GM21360 (cell line): Measurements from ENCODE around the gene SOD1.
"Not testable (repeated sequence)": the region's sequence is repeated elsewhere in the genome, so short reads cannot be mapped to it uniquely, and the experiment has no call there.

Experiments used
- ATAC-seq: cut with Tn5 transposase; IDR thresholded peaks from one replicate; pipeline ENCODE4 v1.9.1; 2021; ENCODE audit warnings: mild to moderate bottlenecking, moderate library complexity; ENCODE audit not compliant: unreplicated experiment

SOD1 gene

DNA sequence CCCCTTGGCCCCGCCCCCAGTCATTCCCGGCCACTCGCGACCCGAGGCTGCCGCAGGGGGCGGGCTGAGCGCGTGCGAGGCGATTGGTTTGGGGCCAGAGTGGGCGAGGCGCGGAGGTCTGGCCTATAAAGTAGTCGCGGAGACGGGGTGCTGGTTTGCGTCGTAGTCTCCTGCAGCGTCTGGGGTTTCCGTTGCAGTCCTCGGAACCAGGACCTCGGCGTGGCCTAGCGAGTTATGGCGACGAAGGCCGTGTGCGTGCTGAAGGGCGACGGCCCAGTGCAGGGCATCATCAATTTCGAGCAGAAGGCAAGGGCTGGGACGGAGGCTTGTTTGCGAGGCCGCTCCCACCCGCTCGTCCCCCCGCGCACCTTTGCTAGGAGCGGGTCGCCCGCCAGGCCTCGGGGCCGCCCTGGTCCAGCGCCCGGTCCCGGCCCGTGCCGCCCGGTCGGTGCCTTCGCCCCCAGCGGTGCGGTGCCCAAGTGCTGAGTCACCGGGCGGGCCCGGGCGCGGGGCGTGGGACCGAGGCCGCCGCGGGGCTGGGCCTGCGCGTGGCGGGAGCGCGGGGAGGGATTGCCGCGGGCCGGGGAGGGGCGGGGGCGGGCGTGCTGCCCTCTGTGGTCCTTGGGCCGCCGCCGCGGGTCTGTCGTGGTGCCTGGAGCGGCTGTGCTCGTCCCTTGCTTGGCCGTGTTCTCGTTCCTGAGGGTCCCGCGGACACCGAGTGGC lies at the start of gene SOD1:
Gene SOD1 (plus strand): TSS at position 158 of the 723 bp plus-strand sequence. CDS start 77 bp downstream, at position 235.
- peak; percentile 90 for ATAC-seq

DNA sequence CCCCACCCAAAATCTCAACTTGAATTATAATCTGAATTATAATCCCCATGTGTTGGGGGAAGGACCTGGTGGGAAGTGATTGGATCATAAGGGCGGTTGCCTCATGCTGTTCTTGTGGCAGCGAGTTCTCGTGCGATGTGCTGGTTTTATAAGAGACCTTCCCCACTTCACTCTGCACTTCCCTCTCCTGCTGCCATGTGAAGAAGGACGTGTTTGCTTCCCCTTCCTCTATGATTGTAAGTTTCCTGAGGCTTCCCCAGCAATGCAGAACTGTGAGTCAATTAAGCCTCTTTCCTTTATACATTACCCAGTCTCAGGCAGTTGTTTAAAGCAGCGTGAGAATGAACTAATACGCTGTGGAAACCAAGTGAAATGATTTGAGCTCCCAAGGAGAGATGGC lies 48.0 kb upstream of the SOD1 start:
- no peak for ATAC-seq

- no peak for ATAC-seq
Measured at GRCh38 chr21:31612894-31613785, 46.4 kb upstream of the SOD1 start.

GRCh38 chr21:31614705-31615104 lies 44.8 kb upstream of the SOD1 start:
- ATAC-seq, result no peak

GRCh38 chr21:31616216-31616615 lies 43.3 kb upstream of the SOD1 start:
- ATAC-seq, result no peak

DNA sequence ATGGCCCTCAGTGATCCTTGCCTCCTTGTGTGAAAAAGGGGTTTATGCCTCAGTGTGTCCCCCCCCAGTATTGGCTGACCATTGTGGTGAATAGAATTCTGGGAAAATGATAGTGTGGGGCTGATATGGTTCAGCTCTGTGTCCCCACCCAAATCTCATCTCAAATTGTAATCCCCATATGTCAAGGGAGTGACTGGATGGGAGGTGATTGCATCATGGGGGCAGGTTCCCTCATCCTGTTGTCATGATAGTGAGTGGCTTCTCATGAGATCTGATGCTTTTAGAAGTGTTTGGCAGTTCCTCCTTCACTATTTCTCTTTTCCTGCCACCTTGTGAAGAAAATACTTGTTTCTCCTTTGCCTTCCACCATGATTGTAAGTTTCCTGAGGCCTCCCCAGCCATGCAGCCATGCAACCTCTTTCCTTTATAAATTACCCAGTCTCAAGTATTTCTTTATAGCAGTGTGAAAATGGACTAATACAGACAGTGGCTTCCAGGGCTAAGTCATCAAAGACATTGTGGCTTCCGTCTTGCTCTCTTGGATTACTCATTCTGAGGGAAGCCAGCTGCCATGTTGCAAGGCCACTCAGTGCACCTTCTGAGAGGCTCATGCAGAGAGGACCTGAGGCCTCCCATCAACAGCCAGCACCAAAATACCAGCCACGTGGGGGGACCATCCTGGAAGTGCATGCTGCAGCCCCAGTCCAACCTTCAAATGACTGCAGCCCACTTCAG lies 40.6 kb upstream of the SOD1 start:
- no peak for ATAC-seq

GRCh38 chr21:31622397-31622796 lies 37.1 kb upstream of the SOD1 start:
- ATAC-seq, result no peak

DNA sequence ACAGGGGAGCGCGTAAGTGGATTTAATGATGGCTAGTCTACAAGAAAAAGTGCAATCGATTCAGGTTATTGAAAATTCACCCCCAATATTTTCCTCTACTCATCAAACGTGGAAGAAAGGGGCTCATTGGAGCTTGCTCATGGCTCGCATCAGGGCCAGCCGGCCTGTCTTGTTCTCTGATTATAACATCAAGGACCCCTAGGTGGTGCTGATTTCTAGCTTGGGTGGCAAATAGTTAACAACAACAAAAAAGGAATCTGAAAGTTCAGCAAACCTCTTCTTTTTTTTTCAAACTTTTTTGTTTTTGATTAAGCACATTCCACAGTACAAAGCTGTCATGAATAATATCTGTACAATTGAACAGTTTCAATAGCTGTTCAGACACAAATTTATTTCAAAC lies 35.8 kb upstream of the SOD1 start:
- ATAC-seq, result no peak

DNA sequence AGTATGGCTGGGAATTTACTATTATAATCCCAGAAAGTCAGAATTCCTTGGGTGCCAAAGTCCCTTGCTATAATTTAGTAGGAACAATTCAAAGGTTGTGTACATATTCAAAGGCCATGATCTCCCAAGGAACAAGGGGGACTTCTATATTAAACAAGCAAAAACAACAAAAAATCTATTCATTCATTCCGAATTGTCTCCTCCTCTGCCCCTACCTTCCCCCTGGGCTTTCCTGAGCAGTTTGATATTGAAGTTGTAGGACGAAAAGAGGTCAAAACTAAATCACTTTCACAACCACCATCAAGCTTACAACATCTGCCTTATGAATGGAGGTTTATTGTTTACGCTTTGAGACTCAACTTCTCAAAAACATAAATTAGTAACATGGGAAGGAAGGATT lies 35.3 kb upstream of the SOD1 start:
- ATAC-seq, result no peak

DNA sequence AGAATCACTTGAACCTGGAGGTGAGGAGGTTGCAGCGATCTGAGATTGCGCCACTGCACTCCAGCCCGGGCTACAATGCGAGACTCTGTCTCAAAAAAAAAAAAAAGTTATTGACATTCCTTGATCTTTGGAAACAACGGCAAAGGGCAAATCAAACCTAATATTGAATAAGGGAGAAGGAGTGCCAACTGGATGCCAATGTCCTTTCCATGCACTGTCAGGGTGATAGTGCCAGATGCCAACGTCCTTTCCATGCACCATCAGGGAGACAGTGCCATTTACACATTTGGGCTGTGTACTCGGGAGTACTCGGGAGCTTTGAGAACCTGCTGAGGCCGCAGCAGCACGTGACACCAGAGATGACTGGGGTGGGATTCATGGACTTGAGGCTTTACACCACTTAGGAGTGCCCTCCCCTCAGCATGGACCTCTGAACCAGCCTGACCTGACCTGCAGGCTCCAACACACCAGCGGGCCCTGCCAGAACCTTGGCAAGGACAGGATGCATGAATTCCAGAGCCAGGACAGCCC lies 34.5 kb upstream of the SOD1 start:
- ATAC-seq, result no peak

GRCh38 chr21:31629972-31630711 lies 29.4 kb upstream of the SOD1 start:
- no peak for ATAC-seq

DNA sequence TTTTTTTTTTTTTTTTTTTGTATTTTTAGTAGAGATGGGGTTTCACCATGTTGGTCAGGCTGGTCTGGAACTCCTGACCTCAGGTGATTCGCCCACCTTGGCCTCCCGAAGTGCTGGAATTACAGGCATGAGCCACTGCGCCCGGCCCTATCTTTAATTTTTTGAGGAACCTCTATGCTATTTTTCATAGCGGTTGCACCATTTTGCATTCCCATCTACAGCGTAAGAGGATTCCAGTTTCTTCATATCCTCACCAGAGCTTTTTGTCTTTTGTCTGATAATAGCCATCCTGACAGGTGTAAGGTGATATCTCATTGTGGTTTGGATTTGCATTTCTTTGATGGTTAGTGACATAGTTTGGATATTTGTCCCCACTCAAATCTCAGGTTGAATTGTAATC lies 27.6 kb upstream of the SOD1 start:
- not testable (repeated sequence) for ATAC-seq

DNA sequence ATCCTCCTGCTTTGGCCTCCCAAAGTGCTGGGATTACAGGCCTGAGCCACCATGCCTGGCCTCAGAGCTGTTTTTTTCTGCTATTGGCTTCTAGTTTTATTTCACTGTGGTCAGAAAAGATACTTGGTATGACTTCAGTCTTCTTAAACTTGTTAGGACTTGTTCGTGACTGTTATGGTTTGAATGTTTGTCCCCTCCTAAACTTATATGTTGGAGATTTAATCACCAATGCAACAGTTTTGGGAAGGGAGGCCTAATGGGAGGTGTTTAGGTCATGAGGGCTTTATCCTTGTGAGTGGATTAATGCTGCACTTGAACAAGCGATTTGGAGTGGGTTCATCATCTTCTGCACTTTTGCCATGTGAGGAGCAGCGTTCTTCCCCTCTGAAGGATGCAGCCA lies 24.5 kb upstream of the SOD1 start:
- no peak for ATAC-seq

DNA sequence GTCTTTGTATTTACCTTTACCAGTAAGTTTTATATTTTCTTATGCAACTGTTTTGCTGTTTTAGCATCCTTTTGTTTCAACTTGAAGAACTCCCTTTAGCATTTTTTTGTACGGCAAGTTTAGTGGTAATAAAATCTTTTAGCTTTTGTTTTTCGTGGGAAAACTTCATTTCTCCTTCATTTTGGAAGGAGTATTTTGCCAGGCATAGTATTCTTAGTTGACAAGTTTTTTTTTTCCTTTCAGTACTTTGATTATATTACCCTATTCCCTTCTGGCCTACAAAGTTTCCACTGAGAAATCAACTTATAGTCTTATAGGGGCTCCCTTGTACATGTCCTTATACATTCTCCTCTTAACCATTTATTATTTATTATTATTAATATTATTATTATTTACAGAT lies 22.6 kb upstream of the SOD1 start:
- ATAC-seq, result no peak

DNA sequence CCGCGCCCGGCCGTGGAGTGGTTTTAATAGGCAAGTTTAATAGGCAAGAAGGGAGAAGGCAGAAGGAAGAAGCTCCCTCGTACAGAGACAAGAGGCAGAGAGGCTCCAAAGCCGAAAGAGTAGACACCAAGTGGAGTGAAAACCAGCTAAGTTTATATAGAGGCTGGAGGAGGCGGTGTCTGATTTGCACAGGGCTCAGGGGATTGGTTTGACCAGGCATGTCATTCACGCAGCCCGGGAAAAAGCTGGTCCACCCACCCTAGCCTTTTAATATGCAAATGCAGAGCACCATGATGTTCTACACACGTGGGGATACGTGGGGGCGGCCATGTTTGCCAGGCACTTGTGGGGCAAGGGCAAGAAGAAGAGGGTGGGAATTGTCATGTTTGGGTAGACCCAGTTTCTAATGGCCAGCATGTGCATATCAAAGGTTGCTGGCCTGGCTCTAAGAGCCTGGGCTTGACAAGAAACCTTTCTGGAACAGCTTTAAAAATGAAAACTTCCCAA lies 18.0 kb upstream of the SOD1 start:
- ATAC-seq, result no peak

GRCh38 chr21:31644643-31645042 lies 14.8 kb upstream of the SOD1 start:
- no peak for ATAC-seq

- peak; percentile 77 for ATAC-seq
Measured at GRCh38 chr21:31647650-31648049, 11.8 kb upstream of the SOD1 start.

GRCh38 chr21:31650930-31651329 lies 8.6 kb upstream of the SOD1 start:
- no peak for ATAC-seq

DNA sequence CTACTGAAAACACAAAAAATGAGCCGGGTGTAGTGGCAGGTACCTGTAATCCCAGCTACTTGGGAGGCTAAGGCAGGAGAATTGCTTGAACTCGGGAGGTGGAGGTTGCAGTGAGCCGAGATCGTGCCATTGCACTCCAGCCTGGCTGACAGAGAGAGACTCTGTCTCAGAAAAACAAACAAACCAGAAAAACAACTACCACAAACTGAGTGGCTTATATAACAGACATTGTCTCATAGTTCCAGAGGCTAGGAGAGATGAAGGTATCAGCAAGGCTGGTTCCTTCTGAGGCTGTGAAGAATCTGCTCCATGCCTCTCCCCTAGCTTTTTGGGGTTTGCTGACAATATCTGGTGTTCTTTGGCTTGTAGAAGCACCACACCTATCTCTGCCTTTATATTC lies 8.0 kb upstream of the SOD1 start:
- not testable (repeated sequence) for ATAC-seq

DNA sequence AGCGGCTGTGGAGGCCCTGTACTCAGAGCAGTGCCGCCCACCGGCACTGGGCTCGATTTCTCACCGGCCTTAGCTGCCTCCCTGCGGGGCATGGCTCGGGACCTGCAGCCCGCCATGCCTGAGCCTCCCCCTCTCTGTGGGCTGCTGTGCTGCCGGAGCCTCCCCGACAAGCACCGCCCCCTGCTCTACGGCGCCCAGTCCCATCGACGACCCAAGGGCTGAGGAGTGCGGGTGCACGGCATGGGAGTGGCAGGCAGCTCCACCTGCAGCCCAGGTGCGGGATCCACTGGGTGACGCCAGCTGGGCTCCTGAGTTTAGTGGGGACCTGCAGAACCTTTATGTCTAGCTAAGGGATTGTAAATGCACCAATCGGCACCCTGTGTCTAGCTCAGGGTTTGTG lies 5.2 kb upstream of the SOD1 start:
- no peak for ATAC-seq
